Activated CD4-positive, alpha-beta T cell treated with anti-CD3 and anti-CD28 coated beads for 4 hours (primary cell): ENCODE results near the gene LRP8.
"Not testable (repeated sequence)": the region's sequence is repeated elsewhere in the genome, so short reads cannot be mapped to it uniquely, and the experiment has no call there.

Source experiments
- DNase-seq, 2 donors: peaks; one replicate each; pipeline ENCODE4 v3.0.0-alpha.2; 2020

The LRP8 gene

GRCh38 chr1:53303726-53304515 is 23.9 kb downstream of the LRP8 start:
- DNase-seq, result no peak

GRCh38 chr1:53303243-53303642 is 24.6 kb downstream of the LRP8 start:
- DNase-seq, result no peak

GRCh38 chr1:53299233-53299632 is 28.6 kb downstream of the LRP8 start:
- DNase-seq, result no peak

- no peak for DNase-seq
Observed at GRCh38 chr1:53298045-53298637, 29.7 kb downstream of the LRP8 start.

GRCh38 chr1:53297195-53297594 is 30.7 kb downstream of the LRP8 start:
- no peak for DNase-seq

- no peak for DNase-seq
Observed at GRCh38 chr1:53296117-53296749, 31.6 kb downstream of the LRP8 start.

GRCh38 chr1:53295726-53296116 is 32.1 kb downstream of the LRP8 start:
- no peak for DNase-seq

GRCh38 chr1:53295295-53295694 is 32.6 kb downstream of the LRP8 start:
- no peak for DNase-seq

GRCh38 chr1:53294567-53294966 is 33.3 kb downstream of the LRP8 start:
- DNase-seq, result peak; percentile 38 to 49

- no peak for DNase-seq
Observed at GRCh38 chr1:53294061-53294460, 33.8 kb downstream of the LRP8 start.

GRCh38 chr1:53293123-53293522 is 34.7 kb downstream of the LRP8 start:
- no peak for DNase-seq

- no peak for DNase-seq
Observed at GRCh38 chr1:53292690-53293089, 35.2 kb downstream of the LRP8 start.

- DNase-seq, result no peak
Observed at GRCh38 chr1:53291574-53291973, 36.3 kb downstream of the LRP8 start.

GRCh38 chr1:53288790-53289429 is 39.0 kb downstream of the LRP8 start:
- no peak for DNase-seq

- DNase-seq, result no peak
Observed at GRCh38 chr1:53288002-53288789, 39.7 kb downstream of the LRP8 start.

GRCh38 chr1:53286955-53287354 is 40.9 kb downstream of the LRP8 start:
- DNase-seq, result no peak

GRCh38 chr1:53285969-53286760 is 41.7 kb downstream of the LRP8 start:
- DNase-seq, result no peak

GRCh38 chr1:53285546-53285945 is 42.3 kb downstream of the LRP8 start:
- DNase-seq, result no peak

GRCh38 chr1:53284224-53285020 is 43.4 kb downstream of the LRP8 start:
- no peak for DNase-seq

GRCh38 chr1:53283156-53283555 is 44.7 kb downstream of the LRP8 start:
- DNase-seq, result not testable (repeated sequence)

GRCh38 chr1:53281133-53281532 is 46.7 kb downstream of the LRP8 start:
- no peak for DNase-seq
